Hepatocyte (in vitro differentiated cells): ENCODE data around the gene CHST2. TPM values are rescaled to one million over a fixed set of nuclear protein-coding genes. Genes with fewer than 3 reads are reported as not detected.

ENCODE experiments used
- DNase-seq: peaks from one replicate; pipeline ENCODE4 v3.0.0-alpha.2; 2016; ENCODE audit warnings: low spot score
- H2AFZ ChIP-seq: fragments of 200-600 bp; sonication (generic); 2 replicates; pipeline ENCODE4 v1.6.0; 2016; ENCODE audit warnings: antibody characterized with exemption, mild to moderate bottlenecking
- H3K27ac ChIP-seq: fragments of 200-600 bp; sonication (generic); 2 replicates; pipeline ENCODE4 v1.5.1; 2016; ENCODE audit warnings: mild to moderate bottlenecking
- H3K27me3 ChIP-seq: fragments of 200-600 bp; sonication (generic); 2 replicates; pipeline ENCODE4 v1.6.1; 2016
- H3K36me3 ChIP-seq: fragments of 200-600 bp; sonication (generic); replicated peaks from 2 replicates; pipeline ENCODE4 v1.5.1; 2016; ENCODE audit warnings: low read depth; ENCODE audit not compliant: insufficient read depth
- H3K4me1 ChIP-seq: fragments of 200-600 bp; sonication (generic); 2 replicates; pipeline ENCODE4 v1.5.1; 2016; ENCODE audit warnings: mild to moderate bottlenecking, moderate library complexity; ENCODE audit not compliant: insufficient read depth
- H3K4me2 ChIP-seq: fragments of 200-600 bp; sonication (generic); 2 replicates; pipeline ENCODE4 v1.6.0; 2016
- H3K4me3 ChIP-seq: fragments of 200-600 bp; sonication (generic); 2 replicates; pipeline ENCODE4 v1.5.1; 2016; ENCODE audit warnings: mild to moderate bottlenecking
- H3K79me2 ChIP-seq: fragments of 200-600 bp; sonication (generic); 2 replicates; pipeline ENCODE4 v1.6.0; 2017; ENCODE audit warnings: mild to moderate bottlenecking
- H3K9me2 ChIP-seq: fragments of 200-600 bp; sonication (generic); replicated peaks from 2 replicates; pipeline ENCODE4 v1.6.0; 2017; ENCODE audit warnings: mild to moderate bottlenecking; ENCODE audit not compliant: insufficient read depth
- H3K9me3 ChIP-seq: fragments of 200-600 bp; sonication (generic); 2 replicates; pipeline ENCODE4 v1.5.1; 2016; ENCODE audit warnings: low read depth, mild to moderate bottlenecking
- H4K20me1 ChIP-seq: fragments of 200-600 bp; sonication (generic); 2 replicates; pipeline ENCODE4 v1.6.0; 2016; ENCODE audit warnings: mild to moderate bottlenecking; ENCODE audit not compliant: insufficient read depth, poor library complexity, severe bottlenecking
- EZH2 ChIP-seq: fragments of 200-600 bp; sonication (generic); IDR thresholded peaks from 2 replicates; pipeline ENCODE4 v1.6.1; 2016; ENCODE audit warnings: antibody characterized with exemption, mild to moderate bottlenecking, borderline replicate concordance
- EZH2phosphoT487 ChIP-seq: fragments of 200-600 bp; sonication (generic); IDR thresholded peaks from one replicate; pipeline ENCODE4 v1.6.1; 2018; ENCODE audit warnings: antibody characterized with exemption, mild to moderate bottlenecking, low read depth, moderate library complexity; ENCODE audit not compliant: unreplicated experiment, severe bottlenecking
- WGBS: methylation state at CpG from one replicate; pipeline ENCODE4 v1.1.6; 2016; ENCODE audit warnings: low lambda C conversion rate; ENCODE audit errors: missing lambda C conversion rate; 5-methylcytosine and 5-hydroxymethylcytosine counted together
- polyA plus RNA-seq: library from polyadenylated mRNA; unstranded; fragments of >200 nt; fragmentation: Nextera tagmentation; extraction: Ambion mirVana; gene quantifications from 2 replicates; pipeline ENCODE4 v1.2.1, GENCODE V29; 2016
- total RNA-seq: library from RNA; depleted of rRNA; stranded (reverse); fragments of >200 nt; gene quantifications from 2 replicates; pipeline ENCODE4 v1.2.3, GENCODE V29; 2014
- TF ChIP-seq, protein P1 (sequence below): fragments of 200-600 bp; sonication (generic); IDR thresholded peaks from 2 replicates; pipeline ENCODE4 v1.5.1; 2016; ENCODE audit warnings: antibody characterized with exemption, mild to moderate bottlenecking; ENCODE audit not compliant: poor library complexity

CHST2 gene
- total and polyA plus RNA-seq, 2 experiments from 2014 or later = 12.2 to 16.1 TPM

- no peaks in the 10 kb centered on the region for H3K36me3 ChIP-seq
- no peaks in the 10 kb centered on the region for H3K4me1 ChIP-seq
- H3K4me3 ChIP-seq = no peak overlapping the region
- no peaks in the 10 kb centered on the region for H3K79me2 ChIP-seq
- TF ChIP-seq, protein P1, sequence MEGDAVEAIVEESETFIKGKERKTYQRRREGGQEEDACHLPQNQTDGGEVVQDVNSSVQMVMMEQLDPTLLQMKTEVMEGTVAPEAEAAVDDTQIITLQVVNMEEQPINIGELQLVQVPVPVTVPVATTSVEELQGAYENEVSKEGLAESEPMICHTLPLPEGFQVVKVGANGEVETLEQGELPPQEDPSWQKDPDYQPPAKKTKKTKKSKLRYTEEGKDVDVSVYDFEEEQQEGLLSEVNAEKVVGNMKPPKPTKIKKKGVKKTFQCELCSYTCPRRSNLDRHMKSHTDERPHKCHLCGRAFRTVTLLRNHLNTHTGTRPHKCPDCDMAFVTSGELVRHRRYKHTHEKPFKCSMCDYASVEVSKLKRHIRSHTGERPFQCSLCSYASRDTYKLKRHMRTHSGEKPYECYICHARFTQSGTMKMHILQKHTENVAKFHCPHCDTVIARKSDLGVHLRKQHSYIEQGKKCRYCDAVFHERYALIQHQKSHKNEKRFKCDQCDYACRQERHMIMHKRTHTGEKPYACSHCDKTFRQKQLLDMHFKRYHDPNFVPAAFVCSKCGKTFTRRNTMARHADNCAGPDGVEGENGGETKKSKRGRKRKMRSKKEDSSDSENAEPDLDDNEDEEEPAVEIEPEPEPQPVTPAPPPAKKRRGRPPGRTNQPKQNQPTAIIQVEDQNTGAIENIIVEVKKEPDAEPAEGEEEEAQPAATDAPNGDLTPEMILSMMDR = no peak
- TF ChIP-seq EZH2 (no peak), EZH2phosphoT487 (no peak)
- no peak overlapping the region for H3K27ac ChIP-seq
- H3K9me3 ChIP-seq = no peaks in the 10 kb centered on the region
- no peak overlapping the region for H2AFZ ChIP-seq
- no peak for DNase-seq
- H3K9me2 ChIP-seq = no peaks in the 10 kb centered on the region
- H3K27me3 ChIP-seq = no peaks in the 10 kb centered on the region
- no peaks in the 10 kb centered on the region for H4K20me1 ChIP-seq
- H3K4me2 ChIP-seq = no peak overlapping the region
- 95% methylated on average over 1 of the region's 1 CpG for WGBS
Observed at GRCh38 chr3:143088835-143089234, 30.7 kb upstream of the CHST2 start.

GRCh38 chr3:143089965-143090364 lies 29.6 kb upstream of the CHST2 start:
- 98% methylated on average over 4 of the region's 4 CpGs for WGBS

DNA sequence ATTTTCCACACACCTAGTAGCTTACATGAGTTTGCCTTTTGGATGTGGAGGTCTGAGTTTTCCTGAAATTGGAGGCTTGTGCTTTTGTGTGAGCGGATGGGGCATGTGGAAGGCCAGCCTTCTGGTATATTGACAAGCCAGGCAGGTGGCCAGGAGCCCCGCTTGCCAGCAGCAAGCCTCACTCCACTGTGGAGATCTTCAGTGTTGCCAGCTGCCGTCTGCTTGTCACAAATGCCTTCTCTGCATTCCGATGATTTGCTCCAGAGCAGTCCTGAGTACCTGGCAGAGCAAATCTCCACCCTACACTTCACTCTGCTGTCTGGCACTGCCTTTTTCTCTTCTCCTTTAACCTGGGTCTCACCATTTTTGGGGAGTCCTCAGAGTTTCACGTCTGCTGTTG lies 29.1 kb upstream of the CHST2 start:
- H3K4me2 ChIP-seq = no peak overlapping the region
- no peaks in the 10 kb centered on the region for H3K4me1 ChIP-seq
- no peaks in the 10 kb centered on the region for H3K9me3 ChIP-seq
- 73% methylated on average over 5 of the region's 5 CpGs for WGBS
- no peak for DNase-seq
- H3K79me2 ChIP-seq = no peaks in the 10 kb centered on the region
- TF ChIP-seq, protein P1 = no peak
- TF ChIP-seq EZH2phosphoT487 (no peak), EZH2 (no peak)
- H4K20me1 ChIP-seq = no peaks in the 10 kb centered on the region
- no peak overlapping the region for H3K4me3 ChIP-seq
- no peaks in the 10 kb centered on the region for H3K27me3 ChIP-seq
- H3K36me3 ChIP-seq = no peaks in the 10 kb centered on the region
- H2AFZ ChIP-seq = no peak overlapping the region
- H3K27ac ChIP-seq = no peak overlapping the region
- no peaks in the 10 kb centered on the region for H3K9me2 ChIP-seq

More at GRCh38 chr3:143089965-143090364, 29.6 kb upstream of the CHST2 start:
- no peak for DNase-seq
- no peak overlapping the region for H3K27ac ChIP-seq
- no peak for TF ChIP-seq EZH2
- TF ChIP-seq, protein P1 = no peak
- TF ChIP-seq EZH2phosphoT487 = no peak
- no peaks in the 10 kb centered on the region for H4K20me1 ChIP-seq
- no peak overlapping the region for H2AFZ ChIP-seq
- no peaks in the 10 kb centered on the region for H3K79me2 ChIP-seq
- H3K4me2 ChIP-seq = no peak overlapping the region
- H3K9me3 ChIP-seq = no peaks in the 10 kb centered on the region
- H3K9me2 ChIP-seq = no peaks in the 10 kb centered on the region
- no peaks in the 10 kb centered on the region for H3K36me3 ChIP-seq
- no peaks in the 10 kb centered on the region for H3K27me3 ChIP-seq
- H3K4me1 ChIP-seq = no peaks in the 10 kb centered on the region
- H3K4me3 ChIP-seq = no peak overlapping the region
